Bronchial epithelial cell (primary cell): ENCODE data around the gene ZNF853. TPM values are rescaled to one million over a fixed set of nuclear protein-coding genes. Genes with fewer than 3 reads are reported as not detected.

Source experiments
- total RNA-seq: library from RNA; depleted of rRNA; stranded (reverse); fragments of >200 nt; gene quantifications from 2 replicates; pipeline ENCODE4 v1.2.1, GENCODE V29; 2014

The ZNF853 gene
- total RNA-seq, 1 donor from 2014 or later = 0.53 TPM

Other genes starting within 250 kb of the ZNF853 start
- 81.5 and 108 TPM in 2 replicates for gene RAC1, start 241.1 kb upstream of the ZNF853 start, total RNA-seq
- gene DAGLB, start 167.7 kb upstream of the ZNF853 start, total RNA-seq = 22.5 and 27.1 TPM in 2 replicates
- gene KDELR2, start 131.5 kb upstream of the ZNF853 start, total RNA-seq = 72.1 and 90.6 TPM in 2 replicates
- gene GRID2IP, start 64.1 kb upstream of the ZNF853 start, total RNA-seq = 0.26 TPM in 2 replicates
- gene ZDHHC4, start 38.2 kb upstream of the ZNF853 start, total RNA-seq = 92.1 and 94.6 TPM in 2 replicates
- gene INTS15, start 25.6 kb upstream of the ZNF853 start, total RNA-seq = 7.0 and 7.4 TPM in 2 replicates
- 12.4 and 16.3 TPM in 2 replicates for gene ZNF316, start 21.7 kb downstream of the ZNF853 start, total RNA-seq
- 12.6 and 16.4 TPM in 2 replicates for gene ZNF12, start 91.3 kb downstream of the ZNF853 start, total RNA-seq
- 0.51 TPM in 1 of 2 replicates, not detected in the other for gene RSPH10B2, start 138.5 kb downstream of the ZNF853 start, total RNA-seq
- gene CCZ1B, start 210.7 kb downstream of the ZNF853 start, total RNA-seq = 57.7 and 84.0 TPM in 2 replicates